AG10803 (cell line): ENCODE data around the gene ESPNL.

Experiments
- DNase-seq: peaks from one replicate; pipeline ENCODE4 v3.0.0; 2010; ENCODE audit warnings: low read depth
- H3K4me3 ChIP-seq: 2 replicates; pipeline ENCODE4 v1.5.1; 2011; ENCODE audit warnings: mild to moderate bottlenecking, low read length, control low read depth
- TF ChIP-seq, protein P1 (sequence below): conservative IDR thresholded peaks from 2 replicates; pipeline ENCODE4 v1.5.1; 2011; ENCODE audit warnings: mild to moderate bottlenecking, low read length, control low read depth, inconsistent platforms

Gene ESPNL

DNA sequence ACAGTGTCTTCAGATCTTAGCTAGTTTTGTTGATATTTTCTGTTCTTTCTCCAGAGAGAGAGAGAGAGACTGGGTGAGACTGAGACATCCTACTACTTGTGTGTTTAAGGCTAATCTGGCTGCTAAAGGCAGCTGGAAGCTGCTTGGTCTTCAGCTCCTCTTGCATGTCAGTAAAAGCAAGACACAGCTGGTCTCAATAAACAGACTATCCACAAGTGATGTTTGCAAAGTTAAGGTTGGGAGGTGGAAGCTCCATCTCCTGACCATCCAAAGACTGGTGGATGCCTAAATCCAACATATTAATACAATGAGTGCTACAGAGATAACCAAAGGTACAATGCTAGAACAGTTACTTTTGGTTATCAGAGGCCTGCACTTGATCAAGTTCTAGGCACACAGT, 76.5 kb downstream of the ESPNL start:
- TF ChIP-seq, protein P1, sequence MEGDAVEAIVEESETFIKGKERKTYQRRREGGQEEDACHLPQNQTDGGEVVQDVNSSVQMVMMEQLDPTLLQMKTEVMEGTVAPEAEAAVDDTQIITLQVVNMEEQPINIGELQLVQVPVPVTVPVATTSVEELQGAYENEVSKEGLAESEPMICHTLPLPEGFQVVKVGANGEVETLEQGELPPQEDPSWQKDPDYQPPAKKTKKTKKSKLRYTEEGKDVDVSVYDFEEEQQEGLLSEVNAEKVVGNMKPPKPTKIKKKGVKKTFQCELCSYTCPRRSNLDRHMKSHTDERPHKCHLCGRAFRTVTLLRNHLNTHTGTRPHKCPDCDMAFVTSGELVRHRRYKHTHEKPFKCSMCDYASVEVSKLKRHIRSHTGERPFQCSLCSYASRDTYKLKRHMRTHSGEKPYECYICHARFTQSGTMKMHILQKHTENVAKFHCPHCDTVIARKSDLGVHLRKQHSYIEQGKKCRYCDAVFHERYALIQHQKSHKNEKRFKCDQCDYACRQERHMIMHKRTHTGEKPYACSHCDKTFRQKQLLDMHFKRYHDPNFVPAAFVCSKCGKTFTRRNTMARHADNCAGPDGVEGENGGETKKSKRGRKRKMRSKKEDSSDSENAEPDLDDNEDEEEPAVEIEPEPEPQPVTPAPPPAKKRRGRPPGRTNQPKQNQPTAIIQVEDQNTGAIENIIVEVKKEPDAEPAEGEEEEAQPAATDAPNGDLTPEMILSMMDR, result no peak
- DNase-seq, result peak; percentile 62
- no peak overlapping the region for H3K4me3 ChIP-seq

DNA sequence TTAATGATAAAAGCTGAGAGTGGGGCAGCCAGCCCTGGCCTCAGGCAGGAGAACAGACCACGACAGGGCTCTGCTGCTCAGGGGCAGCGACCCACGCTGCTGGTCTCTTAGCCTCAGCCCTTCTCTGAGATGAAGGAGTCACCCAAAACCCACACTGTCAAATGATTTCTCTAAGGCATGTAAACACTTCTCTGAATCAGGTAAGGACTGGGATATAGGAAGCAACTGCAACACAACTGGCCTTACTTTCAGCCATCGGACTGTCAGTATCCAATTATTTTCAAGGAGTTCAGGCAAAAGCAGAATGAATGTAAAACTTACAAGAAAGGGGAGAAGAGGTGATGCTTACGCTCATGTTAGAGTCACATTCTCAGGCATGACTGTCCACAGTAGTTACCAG, 80.4 kb downstream of the ESPNL start:
- no peak overlapping the region for H3K4me3 ChIP-seq
- no peak for DNase-seq
- TF ChIP-seq, protein P1, result no peak

DNA sequence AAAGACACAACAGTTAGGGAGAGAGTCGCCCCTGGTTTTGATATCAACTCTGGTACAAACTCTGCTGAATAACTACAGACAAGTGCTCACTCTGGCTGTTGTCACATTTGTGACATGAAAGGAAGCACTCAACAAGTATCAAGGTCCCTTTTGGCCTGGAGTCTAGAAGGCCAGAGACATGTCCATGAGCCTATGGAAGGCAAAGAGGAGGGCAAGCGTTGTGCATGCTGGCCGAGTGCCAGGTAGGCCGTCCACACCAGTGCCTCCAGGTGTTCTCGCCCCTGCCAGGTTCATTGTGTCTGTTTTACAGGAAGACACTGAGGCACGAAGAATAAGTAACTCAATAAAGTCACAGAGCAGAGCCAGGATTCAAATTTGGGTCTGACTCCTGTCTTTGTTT, 82.2 kb downstream of the ESPNL start:
- no peak overlapping the region for H3K4me3 ChIP-seq
- no peak for DNase-seq
- TF ChIP-seq, protein P1, result no peak
